Hematopoietic multipotent progenitor cell treated with erythropoietin and hydrocortisone succinate and interleukin-3 and kit ligand, for 8 days (in vitro differentiated cells): ENCODE results near the gene SBSN.

Experiments
- DNase-seq: peaks from one replicate; pipeline ENCODE4 v3.0.0-alpha.2; 2015

Gene SBSN, protein sequence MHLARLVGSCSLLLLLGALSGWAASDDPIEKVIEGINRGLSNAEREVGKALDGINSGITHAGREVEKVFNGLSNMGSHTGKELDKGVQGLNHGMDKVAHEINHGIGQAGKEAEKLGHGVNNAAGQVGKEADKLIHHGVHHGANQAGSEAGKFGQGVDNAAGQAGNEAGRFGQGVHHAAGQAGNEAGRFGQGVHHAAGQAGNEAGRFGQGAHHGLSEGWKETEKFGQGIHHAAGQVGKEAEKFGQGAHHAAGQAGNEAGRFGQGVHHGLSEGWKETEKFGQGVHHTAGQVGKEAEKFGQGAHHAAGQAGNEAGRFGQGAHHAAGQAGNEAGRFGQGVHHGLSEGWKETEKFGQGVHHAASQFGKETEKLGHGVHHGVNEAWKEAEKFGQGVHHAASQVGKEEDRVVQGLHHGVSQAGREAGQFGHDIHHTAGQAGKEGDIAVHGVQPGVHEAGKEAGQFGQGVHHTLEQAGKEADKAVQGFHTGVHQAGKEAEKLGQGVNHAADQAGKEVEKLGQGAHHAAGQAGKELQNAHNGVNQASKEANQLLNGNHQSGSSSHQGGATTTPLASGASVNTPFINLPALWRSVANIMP

DNA sequence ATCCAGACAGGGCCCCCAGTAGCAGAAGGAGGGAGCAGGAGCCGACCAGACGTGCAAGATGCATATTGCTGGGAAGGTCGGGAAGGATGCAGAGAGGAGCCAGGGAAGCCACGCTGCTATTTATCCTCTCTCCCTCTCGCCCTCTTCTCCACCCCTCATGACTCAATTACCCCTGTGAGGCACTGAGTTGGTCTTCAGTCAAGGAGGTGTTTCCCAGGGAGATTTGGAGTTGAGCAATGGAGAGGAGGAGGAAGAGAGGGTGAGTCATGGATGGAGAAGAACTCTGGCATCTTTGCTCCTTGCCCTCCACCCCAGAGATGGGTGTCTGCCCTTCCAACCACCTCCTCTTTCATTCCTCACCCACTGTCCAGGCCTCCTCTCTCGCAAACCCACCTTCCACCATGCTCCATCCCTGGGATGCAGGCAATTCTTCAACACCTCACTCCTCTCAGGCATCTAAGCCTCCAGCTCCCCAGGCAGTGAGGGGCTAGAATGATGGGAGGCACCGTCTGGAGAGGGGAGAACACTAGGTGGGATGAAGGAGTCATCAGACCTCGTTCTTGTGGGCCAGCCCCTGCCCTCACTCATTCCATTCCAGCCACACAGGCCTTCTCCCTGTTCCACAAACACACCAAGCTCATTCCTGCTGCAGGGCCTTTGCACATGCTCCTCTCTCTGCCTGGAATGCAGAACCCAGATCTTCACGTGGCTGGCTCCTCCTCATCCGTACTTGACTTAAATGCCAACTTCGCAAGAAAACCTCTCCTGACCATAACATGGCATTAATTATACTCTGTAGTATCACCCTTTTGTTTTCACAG, at the start of gene SBSN:
SBSN (minus strand) TSS at position 94 of the 821 bp plus-strand sequence; CDS start at position 64, 30 bp downstream.
- DNase-seq, result no peak

DNA sequence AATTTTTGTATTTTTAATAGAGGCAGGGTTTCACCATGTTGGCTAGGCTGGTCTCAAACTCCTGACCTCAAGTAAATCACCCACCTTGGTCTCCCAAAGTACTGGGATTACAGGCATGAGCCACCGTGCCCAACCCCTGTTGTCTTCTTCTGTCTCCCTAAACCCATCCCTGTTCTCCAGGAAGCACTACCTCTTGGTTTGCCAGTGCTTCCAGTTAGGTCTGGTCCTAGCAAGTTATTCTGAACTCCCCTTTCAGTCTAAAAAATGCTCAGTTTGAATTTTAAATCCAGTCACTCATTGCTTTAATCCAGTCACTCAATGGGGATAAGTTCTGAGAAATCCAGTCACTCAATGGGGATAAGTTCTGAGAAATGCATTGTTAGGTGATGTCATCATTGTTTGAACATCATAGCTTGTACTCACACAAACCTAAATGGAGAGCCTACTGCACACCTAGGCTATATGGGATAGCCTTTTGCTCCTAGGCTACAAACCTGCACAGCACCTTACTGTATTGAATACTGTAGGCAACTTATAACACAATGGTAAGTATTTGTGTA, 43.4 kb upstream of the SBSN start:
- DNase-seq, result no peak

DNA sequence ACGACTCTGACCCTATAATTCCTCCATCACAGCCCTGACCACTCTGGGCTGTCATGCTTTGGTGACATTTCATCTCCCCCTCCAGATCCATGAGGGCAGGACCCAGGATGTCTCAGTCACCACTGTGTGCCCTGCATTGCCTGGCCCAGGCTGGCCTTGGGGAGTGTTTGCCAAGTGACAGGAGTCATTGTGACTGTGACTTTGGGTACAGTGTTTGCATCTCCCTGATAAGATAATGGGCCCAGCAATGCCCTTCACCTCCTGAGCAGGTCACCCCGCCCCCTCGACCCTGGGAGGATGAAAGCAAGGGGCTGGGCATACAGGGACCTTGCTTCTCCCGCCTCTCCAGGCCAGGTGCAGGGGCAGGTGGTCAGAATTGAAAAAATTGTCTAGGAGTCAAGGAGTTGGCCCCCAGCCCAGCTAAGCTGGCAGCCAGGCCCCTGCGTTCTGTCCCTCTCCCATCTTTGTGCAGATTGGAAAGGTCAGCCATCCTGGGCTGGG, 41.2 kb upstream of the SBSN start:
- no peak for DNase-seq

DNA sequence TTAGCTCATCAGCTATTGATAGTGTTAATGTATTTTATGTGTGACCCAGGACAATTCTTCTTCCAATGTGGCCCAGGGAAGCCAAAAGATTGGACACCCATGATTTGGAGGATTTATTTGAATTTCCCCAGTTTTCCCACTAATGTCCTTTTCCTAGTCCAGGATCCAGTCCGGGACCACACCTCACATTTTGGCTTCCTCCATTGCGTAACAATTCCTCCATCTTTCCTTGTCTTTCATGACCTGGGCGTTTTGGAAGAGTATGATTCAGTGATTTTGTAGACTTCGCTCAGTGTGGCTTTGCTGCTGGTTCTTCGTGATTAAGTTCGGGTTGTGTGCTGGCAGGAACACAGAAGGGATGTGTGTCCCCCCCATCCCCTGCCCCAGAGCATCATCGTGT, 38.6 kb upstream of the SBSN start:
- no peak for DNase-seq

DNA sequence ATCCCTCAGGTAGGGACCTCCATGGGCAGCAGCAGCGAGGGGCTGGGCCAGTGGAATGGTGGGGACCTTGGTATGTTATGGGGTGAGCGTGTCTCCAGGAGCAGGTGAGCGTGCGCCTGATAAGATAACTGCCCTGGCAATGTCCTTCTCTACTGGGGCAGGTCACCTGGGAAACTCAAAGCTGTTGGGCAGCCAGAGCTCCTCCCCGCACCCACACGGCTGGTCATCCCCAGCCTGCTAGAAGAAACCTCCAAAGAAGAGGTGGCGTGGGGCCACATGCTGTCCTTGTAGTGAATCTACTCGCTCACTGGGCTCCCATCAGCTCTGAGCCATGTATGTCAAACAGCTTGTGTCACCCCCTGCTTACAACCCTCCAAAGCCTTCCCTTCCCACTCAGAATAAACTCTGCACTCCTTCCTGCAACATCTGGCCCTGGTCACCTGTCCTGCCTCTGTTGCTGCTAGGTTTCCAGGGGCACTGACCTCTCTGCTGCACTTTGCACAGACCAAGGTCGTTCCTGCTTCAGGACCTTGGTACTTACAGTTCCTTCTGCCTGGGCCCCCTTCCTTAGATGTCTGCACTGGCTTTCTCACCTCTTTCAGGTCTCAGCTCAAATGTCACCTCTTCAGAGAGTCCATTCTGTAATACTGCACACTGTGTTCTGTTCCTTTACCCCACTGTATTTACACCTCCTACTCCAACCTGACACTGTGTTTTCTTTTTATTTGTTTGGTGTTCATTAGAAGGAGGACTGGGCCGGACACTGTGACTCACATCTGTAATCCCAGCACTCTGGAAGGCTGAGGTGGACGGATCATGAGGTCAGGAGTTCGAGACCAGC, 37.1 kb upstream of the SBSN start:
- DNase-seq, result no peak

DNA sequence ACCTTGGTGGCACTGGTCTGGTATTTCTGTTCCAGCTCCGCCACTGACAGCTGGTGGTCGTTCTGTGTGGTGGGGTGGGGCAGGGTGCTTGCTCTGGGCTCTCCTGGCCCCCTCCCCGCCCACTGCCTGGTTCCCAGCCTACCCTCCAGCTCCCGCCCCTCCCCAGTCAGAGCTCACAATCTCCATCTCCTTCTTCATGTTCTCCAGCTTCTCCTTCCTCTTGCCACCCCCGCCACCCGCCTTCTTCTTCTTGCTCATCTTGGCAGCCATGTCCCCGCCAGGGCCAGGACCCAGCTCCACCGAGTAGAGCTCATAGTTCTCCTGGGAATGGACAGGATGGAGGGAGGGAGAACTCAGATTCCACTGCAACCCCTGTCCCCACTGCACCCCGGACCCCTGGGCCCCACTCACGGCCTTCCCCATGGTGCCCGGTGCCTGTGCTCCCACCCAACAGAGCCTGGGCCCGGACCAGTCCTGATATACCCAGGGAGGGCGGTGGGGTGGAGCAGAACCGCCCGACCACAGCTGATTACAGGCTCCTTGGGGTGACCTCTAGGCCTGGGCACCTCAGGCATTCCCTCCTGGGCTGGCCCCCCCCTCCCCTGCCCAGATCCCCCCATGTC, 35.2 kb upstream of the SBSN start, which contains the start of gene ATP4A:
ATP4A (minus strand) TSS at position 452 of the 623 bp plus-strand sequence; CDS start at position 423, 29 bp downstream.
- no peak for DNase-seq

DNA sequence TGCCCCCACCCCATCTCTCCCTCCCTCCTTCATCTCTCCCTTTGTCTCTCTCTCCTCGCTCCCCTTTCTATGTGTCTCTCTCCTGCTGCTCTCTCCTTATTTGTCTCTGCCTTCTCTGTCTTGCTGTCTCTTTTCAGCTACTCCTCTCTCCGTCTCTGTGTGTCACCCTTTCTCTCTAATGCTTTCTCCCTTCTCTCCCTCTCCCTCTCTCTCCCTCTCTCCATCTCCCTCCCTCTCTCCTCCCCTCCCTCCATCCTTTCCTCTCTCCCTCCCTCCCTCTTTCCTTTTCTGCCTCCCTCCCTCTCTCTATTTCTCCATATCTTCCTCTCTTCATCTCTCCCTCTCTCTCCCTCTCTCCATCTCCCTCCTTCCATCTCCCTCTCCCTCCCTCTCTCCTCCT, 34.7 kb upstream of the SBSN start:
- DNase-seq, result no peak

DNA sequence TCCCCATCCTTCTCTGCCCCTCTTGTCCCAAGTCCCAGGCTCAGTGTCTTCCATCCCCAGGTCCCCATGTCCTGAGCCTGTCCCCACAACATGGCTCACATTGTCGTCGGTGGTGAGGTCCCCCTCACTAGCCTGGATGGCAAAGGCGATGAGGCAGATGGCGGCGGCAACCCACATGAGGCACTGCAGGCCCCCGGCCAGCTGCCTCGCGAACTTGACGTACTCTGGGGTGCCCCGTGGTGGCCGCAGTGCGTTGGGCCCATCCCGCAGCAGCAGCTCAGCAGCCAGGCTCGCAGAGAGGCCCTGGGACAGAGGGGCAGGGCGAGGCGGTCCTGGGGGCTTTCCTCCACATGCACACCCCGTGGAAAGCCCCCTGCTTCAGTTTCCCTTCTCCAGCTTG, 34.2 kb upstream of the SBSN start:
- no peak for DNase-seq

DNA sequence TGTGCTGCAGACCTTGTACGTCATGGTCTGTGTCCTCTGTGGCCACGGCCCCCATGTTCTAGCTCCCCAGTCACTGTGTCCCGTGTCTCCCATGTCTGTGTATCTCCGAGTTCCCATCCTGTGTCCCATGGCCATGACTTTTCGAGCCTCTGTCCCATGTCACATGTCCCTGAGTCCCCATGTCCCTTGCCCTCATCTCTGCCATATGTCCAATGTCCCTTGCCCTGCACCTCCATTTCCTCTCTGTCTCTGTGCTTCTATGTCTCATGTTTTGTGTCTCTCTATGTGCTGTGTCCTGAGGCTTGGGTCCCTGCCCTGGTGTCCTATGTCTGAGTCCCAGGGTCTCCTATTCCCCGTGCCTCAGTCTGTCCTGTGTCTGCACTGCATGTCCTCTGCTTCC, 33.3 kb upstream of the SBSN start:
- no peak for DNase-seq

DNA sequence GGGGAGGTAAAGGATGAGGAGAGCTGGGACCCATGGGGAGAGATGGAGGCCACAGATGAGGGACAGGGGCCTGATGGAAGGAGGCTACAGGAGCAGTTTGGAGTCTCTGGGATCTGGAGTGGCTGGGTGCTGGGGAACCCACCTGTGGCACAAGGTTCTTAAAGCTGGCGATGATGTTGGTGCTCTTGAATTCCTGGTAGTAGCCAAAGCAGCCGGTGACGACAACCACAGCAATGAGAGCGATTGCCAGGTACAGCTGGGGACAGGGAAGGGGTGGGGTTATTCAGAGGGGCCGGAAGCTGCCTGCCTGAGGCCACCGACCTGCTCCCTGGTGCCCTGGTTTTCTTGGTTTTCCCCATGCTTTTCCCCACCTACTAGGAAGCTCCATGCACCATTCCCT, 32.6 kb upstream of the SBSN start:
- DNase-seq, result no peak

DNA sequence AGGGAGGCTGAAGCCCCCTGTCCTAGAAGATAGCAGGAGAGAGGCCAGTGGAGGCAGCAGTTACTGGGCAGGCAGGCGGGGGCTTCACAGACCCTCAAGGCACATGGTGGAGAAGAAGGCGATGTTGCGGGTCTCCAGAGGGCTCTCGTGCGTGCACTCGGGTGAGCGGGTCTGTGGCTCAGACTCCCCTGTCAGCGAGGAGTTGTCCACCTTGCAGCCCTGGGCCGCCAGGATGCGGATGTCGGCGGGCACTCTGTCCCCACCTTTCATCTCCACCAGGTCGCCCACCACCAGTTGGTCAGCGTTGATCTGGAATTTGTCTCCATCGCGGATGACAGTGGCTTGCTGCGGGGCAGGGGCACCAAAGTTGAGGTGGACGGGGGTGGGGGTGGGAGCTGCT, 32.2 kb upstream of the SBSN start:
- DNase-seq, result no peak

DNA sequence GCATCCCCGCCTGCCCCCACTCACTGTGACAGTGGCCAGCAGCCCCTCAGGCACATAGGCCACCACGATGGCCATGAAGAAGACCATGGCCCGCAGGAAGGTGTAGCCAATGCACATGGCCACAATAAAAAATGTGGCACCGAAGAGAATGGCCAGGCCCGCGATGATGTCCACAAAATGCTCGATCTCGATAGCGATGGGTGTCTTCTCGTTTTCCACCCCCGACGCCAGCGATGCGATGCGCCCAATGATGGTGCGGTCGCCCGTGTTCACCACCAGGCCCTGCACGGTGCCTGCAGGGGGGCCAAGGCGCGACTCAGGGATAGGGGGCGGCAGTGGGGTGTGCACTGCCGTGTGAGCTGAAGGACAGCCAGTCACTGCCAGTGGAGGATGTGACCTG, 31.7 kb upstream of the SBSN start:
- no peak for DNase-seq

DNA sequence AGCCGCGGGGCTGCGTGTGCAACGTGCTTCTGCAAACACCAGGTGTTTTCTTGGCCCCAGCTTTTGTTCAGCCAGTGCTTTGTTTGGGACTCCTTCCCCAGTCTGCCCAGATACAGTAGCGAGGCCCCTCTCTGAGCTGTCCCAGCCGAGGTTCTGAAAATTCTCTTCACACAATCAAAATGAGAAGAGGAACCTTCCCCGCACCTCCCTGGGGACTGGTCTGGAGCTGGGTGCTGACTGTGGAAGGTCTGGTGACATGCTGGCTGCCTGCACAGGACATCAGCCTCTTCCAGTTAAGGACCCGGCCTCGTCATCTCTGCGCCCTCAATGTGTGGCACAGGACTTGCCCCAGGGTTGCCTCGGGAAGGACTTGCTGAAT, 31.2 kb upstream of the SBSN start:
- DNase-seq, result no peak

DNA sequence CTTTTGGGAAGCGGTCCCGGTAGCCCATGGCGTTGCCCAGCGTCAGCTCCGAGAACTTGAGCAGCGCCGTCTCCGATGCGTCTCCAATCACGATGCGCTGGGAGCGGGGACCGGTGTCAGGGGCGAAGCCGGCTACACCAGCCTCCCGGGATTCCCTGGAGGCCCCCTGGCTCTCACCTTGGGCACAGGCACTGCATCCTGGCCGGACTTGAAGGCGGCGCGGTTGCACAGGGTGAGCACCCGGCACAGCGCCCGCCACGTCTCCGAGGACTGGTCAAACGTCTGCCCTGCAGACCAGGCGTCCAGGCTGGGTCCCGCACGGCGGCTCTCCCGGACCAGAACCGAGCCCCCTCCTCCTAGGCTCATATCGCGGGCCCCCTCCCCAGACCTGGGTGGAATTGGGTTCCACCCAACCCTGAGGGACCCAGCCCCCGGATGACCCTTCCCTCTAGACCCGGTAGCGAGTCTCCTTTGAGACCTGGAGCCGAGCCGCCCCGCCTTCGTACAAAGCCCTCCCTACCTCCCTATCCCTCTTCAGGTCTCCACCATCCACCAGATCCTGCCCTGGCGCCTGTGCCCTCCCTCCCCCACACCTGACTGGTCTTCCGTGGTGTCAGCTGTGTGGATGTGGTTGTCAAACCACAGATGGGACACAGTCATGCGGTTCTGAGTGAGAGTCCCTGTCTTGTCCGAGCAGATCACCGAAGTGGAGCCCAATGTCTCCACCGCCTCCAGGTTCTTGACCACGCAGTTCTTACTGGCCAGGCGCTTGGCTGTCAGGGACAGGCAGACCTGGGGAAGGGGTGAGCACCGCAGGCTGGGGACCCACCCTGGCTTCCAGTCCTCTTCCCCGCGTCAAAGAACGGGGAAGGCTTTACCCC, 30.5 kb upstream of the SBSN start:
- no peak for DNase-seq

DNA sequence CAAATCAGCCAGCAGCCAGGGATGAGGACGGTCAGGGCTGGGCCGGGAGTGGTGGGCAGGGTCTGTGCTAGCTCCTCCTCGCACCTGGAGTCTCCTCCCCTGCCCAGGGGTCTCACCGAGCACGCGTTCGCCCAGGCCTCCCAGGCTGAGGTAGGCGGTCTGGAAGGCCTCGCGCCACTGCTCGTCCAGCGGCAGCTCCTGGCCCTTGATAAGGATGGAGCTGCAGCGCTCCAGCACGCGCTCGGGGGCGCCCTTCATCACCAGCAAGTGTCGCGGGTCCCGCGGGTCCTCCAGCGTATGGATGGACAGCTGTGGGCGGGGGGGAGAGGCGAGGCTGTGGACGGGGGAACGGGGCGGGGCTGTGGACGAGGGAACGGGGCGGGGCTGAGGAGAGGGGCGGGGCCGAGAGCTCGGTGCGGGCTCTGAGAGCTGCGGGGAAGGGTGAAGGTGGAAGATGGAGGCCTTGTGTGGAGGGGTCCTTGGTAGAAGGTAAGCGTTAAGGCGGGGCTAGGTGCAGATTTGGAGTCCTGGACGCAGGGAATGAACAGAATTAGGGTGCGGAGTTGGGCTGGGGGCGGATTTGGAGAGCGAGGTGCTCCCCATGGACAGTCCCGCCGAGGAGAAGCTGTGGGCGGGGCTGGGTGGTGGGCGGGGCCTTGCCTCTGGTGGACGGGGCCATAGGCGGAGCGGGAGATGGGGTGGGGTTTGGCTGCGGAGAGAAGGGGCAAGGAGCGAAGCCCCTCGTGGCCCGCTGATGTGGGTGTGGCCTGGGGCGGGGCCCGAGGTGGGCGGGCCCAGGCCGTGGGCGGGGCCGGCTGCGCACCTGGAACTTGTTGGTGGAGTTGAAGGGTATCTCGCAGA, 29.7 kb upstream of the SBSN start:
- peak; percentile 62 for DNase-seq

DNA sequence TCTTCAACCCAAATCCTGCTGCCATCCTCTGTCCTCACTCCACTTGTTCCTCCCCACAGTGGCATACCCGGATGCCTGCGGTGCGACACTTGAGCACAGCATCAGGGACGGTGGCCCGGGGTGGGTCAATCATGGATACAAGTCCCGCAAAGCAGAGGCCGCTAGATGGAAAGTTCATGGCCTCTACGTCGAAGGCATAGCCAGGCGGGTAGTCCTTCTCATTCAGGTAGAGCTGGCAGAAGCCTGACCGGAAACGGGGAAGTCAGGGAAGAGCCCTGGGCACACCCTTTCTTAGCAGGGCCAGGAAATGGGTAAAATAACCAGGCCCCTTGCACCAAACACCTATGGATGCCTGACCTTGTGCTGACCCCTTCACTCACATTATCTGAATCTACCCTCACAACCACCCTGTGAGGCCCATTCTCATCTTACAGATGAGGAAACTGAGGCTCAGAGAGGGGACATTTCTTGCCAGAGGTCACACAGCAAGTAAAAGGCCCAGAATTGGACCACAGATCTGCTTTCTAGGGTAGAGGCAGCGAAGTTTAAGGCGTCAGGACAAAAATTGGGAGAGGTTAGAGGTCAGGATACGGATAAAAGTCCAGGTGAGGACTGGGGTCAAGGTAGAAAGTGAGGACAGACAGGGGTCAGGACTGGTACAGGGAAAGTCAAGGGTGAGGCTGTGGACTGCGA, 28.9 kb upstream of the SBSN start:
- DNase-seq, result no peak

DNA sequence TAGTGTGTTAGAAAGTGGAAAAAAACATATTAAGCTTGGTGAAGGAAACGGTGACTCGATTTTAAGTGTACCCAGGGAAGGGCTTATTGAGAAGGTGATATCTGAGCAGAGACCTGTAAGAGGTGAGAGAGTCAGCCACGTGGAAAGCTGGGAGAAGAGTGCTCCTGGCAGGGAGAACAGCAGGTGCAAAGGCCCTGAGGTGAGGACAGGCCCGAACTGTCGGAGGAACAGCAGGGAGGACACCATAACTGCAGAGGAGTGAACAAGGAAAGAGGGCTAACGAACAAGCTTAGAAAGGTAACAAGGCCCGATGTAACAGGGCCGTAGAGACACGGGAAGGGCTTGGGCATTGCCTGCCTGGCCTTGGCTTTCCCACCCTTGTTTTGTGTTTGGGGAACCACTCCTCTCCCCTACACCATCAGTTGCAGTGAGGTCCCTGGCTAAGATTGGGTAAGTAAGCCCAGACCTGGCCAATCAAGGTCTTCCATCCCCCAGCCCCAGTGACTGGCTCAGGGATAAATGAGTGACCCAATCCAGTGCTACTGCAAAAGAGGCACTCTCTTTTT, 28.0 kb upstream of the SBSN start:
- DNase-seq, result no peak

DNA sequence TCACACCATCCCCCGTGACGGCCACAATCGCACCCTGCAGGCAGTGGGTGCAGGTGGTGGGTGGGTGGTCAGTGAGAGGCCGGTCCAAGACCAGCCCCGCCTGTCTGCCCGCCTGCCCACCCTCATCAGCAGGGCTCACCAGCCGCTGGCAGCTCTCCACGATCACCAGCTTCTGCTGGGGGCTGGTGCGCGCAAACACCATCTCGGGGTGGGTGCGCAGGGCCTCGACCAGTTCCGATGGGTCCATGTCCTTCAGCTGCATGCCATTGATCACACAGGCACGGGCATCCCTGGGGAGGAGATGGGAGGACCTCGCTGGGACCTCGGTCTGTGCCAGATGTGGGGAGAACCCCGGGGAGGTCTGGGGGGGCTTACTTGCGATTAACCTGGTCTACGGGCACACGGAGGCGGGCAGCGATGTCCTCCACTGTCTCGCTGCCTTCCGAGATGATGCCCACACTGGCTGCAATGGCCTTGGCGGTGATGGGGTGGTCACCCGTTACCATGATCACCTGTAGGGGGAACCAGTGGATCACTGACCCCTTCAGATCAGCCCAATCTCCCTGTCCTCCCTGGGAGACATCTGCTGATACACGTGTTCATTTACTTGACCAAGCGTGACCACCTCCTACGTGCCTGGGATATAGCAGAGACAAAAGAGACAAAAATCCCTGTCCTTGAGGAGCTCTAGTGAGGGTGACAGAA, 27.3 kb upstream of the SBSN start:
- DNase-seq, result peak; percentile 13
